HG03469 (cell line): ENCODE results near the gene FOLR1.

Experiments
- ATAC-seq: cut with Tn5 transposase; IDR thresholded peaks from one replicate; pipeline ENCODE4 v1.9.1; 2021; ENCODE audit warnings: mild to moderate bottlenecking, moderate library complexity, moderate number of reproducible peaks; ENCODE audit not compliant: unreplicated experiment

The FOLR1 gene

DNA sequence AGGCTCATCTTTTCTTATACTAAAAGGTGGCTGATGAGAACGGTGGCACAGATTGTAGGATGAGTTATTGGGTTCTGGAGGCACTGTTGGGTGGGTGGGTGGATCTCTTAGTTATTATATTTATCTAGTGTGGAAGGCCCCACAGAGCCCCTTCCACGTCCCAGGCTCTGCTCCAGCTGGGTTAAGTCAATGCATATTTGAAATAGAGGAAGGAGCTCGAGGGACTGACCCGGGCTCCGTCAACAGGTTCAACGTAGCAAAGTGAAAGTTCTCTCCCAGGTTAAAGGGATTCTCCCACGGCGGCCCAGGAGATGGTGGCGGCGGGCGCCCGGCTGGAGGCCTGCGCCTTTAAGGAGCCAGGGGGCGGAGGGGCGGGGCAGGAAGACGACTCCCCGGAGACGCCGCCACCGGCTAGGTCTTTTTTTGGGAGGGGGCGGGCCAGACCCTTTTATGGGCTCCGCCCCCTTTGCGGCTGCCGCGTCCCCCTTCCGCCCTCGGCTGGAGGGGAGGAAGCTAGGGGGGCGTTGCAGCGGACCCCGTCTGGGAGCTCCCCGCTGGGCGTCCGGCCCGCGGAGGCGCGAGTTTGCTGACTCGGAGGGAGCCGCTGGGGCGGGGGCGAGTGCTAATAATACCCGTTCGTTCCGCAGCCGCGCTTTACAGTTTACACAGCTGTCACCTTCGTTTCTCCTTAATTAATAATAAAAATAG lies 31.1 kb downstream of the FOLR1 start:
- peak; percentile 51 for ATAC-seq

DNA sequence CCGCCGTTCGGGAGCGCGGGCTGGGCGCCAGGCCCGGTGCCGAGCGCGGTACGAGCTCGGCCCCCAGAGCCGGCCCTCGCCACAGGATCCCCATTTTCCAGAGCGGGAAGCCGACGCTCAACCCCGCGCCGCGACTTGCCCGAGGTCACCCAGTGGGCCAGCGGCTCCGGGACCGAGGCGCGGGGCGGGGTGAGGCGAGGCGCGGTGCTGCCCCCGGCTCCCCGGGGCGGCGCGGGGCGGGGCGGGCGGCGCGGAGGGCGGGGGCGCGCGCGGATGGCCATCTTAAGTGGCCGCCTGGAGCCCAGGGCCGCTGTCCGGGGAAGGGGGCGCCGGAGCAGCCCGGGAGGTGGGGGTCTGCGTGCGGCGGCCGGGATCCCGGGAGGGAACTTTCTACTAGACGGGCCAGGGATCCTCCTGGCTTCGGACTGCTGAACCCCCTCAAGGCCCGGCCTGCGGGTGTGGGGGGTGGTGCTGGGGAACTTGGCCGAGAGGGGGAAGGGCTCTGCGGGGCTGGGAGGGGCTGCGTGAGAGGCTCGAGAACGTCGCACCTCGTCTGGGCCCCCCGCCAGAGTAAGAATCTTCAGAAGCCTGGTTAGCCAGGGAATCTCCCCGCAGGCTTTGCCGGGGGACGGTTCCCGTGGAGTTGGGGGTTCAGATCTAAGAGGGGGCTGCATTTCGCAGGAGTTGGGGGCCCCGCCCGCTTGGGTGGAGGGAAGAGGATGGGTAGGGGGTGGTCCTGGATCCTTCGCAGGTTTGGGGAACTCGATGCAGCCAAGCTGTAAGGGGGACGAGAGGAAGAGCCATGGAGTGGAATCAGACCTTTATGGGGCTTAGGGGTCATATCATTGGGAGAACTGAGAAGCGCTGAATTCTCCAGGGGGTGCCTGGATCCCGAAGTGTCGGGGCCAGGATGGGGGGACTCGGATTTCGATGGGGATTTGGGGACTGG lies 31.9 kb downstream of the FOLR1 start:
- ATAC-seq = peak; percentile 31

- ATAC-seq = no peak
Measured at GRCh38 chr11:72224564-72225410, 32.8 kb downstream of the FOLR1 start, which contains the start of gene INPPL1. INPPL1 (plus strand) TSS chr11:72224767; CDS start chr11:72224985, 218 bp downstream.

DNA sequence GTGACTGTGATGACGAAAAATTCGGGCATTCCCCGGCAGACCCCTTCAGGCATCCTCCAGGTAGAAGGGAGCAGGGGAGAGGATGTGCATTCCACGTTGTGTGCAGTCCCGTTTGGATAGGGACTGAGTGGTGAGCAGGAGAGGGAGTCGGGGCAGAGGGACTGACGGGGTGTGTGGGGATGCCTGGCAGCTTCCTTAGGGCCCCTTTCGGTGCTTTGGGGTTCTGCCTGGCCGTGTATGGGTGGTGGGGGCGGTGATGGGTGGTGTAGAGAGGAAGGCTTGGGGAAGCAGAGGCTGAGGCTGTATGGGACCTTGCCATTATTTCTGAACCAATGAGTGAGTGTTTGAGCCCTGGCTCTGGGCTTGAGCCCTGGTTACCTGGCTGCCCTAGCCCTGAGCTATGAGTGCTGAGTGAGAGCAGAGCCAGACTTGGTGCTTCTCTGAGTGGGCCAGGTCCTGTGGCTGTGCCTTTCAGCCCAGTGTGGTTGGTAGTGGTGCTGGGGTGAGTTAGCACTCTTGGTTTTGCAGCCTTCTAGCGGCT lies 33.5 kb downstream of the FOLR1 start:
- no peak for ATAC-seq

- no peak for ATAC-seq
Measured at GRCh38 chr11:72226701-72227100, 34.8 kb downstream of the FOLR1 start.

GRCh38 chr11:72227316-72228228 lies 35.6 kb downstream of the FOLR1 start:
- no peak for ATAC-seq

GRCh38 chr11:72228229-72228843 lies 36.4 kb downstream of the FOLR1 start:
- no peak for ATAC-seq

DNA sequence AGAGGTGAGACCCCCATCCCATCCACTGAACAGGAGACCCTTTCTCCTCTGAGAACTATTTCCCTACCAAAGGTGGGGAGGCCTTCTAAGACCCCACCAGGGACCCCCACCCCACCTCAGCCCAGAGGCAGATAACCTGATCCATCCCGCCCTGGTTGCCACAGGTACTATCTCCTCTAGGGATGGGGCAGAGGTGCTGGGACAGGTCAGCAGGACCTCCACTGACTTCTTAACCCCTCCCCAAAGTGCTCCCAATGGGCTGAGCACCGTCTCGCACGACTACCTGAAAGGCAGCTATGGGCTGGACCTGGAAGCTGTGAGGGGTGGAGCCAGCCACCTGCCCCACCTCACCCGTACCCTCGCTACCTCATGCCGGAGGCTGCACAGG lies 36.9 kb downstream of the FOLR1 start:
- no peak for ATAC-seq

DNA sequence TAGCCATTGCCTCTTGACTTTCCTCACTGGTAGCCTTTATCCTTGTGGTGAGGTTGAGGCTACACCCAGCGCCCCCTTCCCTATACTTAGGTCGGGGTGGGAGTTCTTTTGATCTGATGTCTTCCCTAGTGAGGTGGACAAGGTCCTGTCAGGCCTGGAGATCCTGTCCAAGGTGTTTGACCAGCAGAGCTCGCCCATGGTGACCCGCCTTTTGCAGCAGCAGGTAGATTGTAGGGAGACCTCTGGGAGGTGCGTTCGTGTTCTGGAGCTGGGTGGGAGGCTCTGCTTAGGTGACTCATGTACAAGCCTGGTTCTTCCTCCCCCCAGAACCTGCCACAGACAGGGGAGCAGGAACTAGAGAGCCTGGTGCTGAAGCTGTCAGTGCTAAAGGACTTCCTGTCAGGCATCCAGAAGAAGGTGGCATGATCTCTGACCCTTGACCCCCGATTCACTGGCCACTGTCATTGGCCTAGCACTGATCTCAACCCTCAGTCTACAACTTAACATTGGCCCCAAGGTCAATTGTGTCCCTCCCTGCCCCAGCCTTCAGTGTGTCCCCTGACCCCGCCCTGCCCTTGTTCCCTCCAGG lies 37.5 kb downstream of the FOLR1 start:
- ATAC-seq = no peak

- no peak for ATAC-seq
Measured at GRCh38 chr11:72229925-72230763, 38.2 kb downstream of the FOLR1 start.

GRCh38 chr11:72230764-72231365 lies 38.9 kb downstream of the FOLR1 start:
- ATAC-seq = no peak

DNA sequence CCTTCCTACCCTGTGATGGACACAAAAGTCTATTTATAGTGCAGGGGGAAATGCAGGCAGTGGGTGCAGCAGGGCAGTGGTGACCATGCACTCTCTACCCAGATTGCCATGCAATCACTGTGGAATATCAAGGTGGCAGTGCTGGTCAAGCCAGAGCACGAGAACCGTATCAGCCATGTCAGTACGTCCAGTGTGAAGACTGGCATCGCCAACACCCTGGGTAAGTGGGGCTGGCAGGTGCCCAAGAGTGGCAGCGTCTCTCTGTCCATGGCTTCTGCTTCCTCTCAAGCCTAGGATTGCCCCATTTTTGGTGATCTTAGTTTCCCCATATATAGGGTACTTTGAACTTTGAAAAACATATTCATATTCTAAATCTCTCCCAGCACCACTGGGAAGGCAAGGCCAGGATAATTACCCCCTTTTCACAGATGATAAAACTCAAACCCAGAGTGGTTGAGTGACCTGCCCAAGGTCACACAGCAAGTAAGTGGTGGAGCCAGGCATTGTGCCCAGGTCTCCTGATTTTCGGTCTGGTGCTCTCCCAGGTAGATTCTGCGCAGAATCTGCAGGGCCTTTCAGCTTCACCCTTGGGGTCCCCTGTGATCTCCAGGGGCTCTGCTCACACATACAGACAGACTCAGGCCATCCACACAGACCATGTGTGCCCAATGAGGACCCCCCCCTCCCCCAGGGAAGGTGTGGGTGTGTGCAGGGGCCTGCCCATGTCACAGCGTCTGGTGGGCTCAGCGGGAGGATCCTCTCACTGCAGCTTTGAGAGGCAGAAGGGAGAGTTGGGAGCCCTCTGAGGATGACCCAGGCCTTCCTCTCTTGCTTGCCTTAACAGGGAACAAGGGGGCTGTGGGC lies 39.7 kb downstream of the FOLR1 start:
- no peak for ATAC-seq

GRCh38 chr11:72232260-72233055 lies 40.5 kb downstream of the FOLR1 start:
- no peak for ATAC-seq

DNA sequence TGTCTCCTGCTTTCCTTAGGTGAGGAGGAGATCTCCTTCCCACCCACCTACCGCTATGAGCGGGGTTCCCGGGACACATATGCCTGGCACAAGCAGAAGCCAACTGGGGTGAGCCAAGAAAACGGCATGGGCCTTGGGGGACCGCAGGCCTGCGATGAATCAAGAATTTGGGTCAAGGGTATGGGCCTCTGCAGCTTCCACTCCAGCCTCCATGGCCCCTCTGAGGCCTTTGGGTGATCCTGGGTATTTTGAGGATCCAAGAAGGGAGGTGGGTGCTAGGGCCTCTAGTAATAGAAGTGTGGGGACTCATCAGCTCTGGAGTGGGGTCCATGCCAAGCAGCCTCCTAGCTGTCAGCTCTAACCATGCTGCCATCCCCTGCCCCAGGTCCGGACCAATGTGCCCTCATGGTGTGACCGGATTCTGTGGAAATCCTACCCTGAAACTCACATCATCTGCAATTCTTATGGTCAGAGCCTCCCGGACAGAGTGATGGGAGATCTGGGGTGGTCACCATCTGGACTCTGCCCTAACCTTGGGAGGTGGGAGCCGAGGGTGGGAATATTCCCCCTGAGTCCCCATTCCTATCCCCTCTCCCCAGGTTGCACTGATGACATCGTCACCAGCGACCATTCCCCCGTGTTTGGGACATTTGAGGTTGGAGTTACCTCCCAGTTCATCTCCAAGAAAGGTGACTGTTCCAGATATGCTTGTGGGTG lies 41.3 kb downstream of the FOLR1 start:
- ATAC-seq = no peak
